Spleen (tissue), 7 donors: ENCODE data around the gene GJC2.

Source experiments
- POLR2A ChIP-seq, 3 donors: fragments of 450-650 bp; IDR thresholded peaks; one replicate each; pipeline ENCODE4 v1.5.1; 2017; ENCODE audit warnings: antibody characterized with exemption in 3 of 3, mild to moderate bottlenecking in 1 of 3
- POLR2AphosphoS5 ChIP-seq, 3 donors: sonication (generic); formaldehyde crosslinking; IDR thresholded peaks; one replicate each; pipeline ENCODE4 v1.5.1; 2017; ENCODE audit warnings: antibody characterized with exemption in 3 of 3
- TF ChIP-seq, protein P1 (sequence below), 11 experiments: fragments of 200-600 bp in 7 of 11; fragments of 450-650 bp in 4 of 11; sonication (generic) in 4 of 11; IDR thresholded peaks in 8 of 11; conservative IDR thresholded peaks in 3 of 11; 1 replicate in 7 of 11; 2 replicates in 4 of 11; pipeline versions ENCODE4 v1.4.0 to v1.8.0; 2016 to 2021; ENCODE audit warnings: antibody characterized with exemption in 11 of 11, inconsistent platforms in 4 of 11, mild to moderate bottlenecking in 1 of 11
- donor health status: DM: no; HTN: no; CAD: no; lungs with moderate emphysema.
- donor health status: DM: no; HTN: no; CAD: no.
- donor health status: DM: no; HTN: no; CAD: no.

DNA sequence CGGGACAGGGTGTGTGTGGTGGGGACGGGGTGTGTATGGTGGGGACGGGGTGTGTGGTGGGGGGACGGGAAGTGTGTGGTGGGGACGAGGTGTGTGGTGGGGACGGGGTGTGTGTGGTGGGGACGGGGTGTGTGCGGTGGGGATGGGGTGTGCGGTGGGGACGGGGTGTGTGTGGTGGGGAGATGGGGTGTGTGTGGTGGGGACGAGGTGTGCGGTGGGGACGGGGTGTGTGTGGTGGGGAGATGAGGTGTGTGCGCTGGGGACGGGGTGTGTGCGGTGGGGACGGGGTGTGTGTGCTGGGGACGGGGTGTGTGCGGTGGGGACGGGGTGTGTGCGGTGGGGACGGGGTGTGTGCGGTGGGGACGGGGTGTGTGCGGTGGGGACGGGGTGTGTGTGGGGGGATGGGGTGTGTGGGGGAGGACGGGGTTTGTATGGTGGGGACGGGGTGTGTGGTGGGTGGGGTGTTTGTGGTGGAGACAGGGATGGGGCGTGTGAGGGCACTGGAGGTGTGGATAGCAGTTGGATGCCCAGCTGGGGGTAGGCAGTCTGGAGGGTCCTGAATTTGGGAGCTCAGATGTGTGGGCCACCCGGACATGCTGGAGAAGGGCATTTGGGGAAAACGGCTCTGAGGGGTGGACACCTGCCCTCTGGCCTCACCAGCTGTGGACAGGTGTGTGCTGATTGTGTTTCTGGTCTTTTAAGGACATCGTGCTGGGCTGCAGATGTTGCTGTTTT, 32.7 kb downstream of the GJC2 start:
- TF ChIP-seq, protein P1, sequence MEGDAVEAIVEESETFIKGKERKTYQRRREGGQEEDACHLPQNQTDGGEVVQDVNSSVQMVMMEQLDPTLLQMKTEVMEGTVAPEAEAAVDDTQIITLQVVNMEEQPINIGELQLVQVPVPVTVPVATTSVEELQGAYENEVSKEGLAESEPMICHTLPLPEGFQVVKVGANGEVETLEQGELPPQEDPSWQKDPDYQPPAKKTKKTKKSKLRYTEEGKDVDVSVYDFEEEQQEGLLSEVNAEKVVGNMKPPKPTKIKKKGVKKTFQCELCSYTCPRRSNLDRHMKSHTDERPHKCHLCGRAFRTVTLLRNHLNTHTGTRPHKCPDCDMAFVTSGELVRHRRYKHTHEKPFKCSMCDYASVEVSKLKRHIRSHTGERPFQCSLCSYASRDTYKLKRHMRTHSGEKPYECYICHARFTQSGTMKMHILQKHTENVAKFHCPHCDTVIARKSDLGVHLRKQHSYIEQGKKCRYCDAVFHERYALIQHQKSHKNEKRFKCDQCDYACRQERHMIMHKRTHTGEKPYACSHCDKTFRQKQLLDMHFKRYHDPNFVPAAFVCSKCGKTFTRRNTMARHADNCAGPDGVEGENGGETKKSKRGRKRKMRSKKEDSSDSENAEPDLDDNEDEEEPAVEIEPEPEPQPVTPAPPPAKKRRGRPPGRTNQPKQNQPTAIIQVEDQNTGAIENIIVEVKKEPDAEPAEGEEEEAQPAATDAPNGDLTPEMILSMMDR (IDR thresholded peaks at IDR 0.05 in 8 of 11, conservative IDR thresholded peaks at IDR 0.05 in 3 of 11) = no peak
- TF ChIP-seq POLR2AphosphoS5 (IDR thresholded peaks at IDR 0.05) (no peak), POLR2A (IDR thresholded peaks at IDR 0.05) (no peak)
